C4-2B (cell line): ENCODE data around the gene TGM2.

Experiments
- H3K27ac ChIP-seq: fragments of 450-650 bp; 2 replicates; pipeline ENCODE4 v1.5.1; 2017
- CTCF ChIP-seq: fragments of 450-650 bp; conservative IDR thresholded peaks from 2 replicates; pipeline ENCODE4 v1.5.1; 2017; ENCODE audit warnings: mild to moderate bottlenecking
- ZFX ChIP-seq: fragments of 450-650 bp; IDR thresholded peaks from 2 replicates; pipeline ENCODE4 v1.6.1; 2017

The TGM2 gene

GRCh38 chr20:38198238-38198861 lies 33.3 kb upstream of the TGM2 start:
- TF ChIP-seq ZFX (no peak), CTCF (no peak)
- H3K27ac ChIP-seq = no peak overlapping the region

GRCh38 chr20:38197619-38198018 lies 32.5 kb upstream of the TGM2 start:
- no peak for TF ChIP-seq ZFX
- no peak for TF ChIP-seq CTCF
- H3K27ac ChIP-seq = no peak overlapping the region

GRCh38 chr20:38197217-38197616 lies 32.1 kb upstream of the TGM2 start:
- TF ChIP-seq ZFX = no peak
- TF ChIP-seq CTCF = no peak
- no peak overlapping the region for H3K27ac ChIP-seq

GRCh38 chr20:38196592-38196991 lies 31.5 kb upstream of the TGM2 start:
- H3K27ac ChIP-seq = no peak overlapping the region
- TF ChIP-seq CTCF (no peak), ZFX (no peak)

- no peak overlapping the region for H3K27ac ChIP-seq
- TF ChIP-seq CTCF (no peak), ZFX (no peak)
These were observed 31.0 kb upstream of the TGM2 start for GRCh38 chr20:38196076-38196475.

- no peak overlapping the region for H3K27ac ChIP-seq
- no peak for TF ChIP-seq CTCF
- TF ChIP-seq ZFX = no peak
These were observed 30.5 kb upstream of the TGM2 start for GRCh38 chr20:38195521-38195920.

- TF ChIP-seq ZFX = no peak
- no peak for TF ChIP-seq CTCF
- no peak overlapping the region for H3K27ac ChIP-seq
These were observed 30.0 kb upstream of the TGM2 start for GRCh38 chr20:38194971-38195504.
